ENCODE data around the gene LUM. TPM values are rescaled to one million over a fixed set of nuclear protein-coding genes. Genes with fewer than 3 reads are reported as not detected.

LUM gene
- total and polyA plus RNA-seq, 2 experiments from 2014 or later: 0.27 TPM; not detected in 1

DNA sequence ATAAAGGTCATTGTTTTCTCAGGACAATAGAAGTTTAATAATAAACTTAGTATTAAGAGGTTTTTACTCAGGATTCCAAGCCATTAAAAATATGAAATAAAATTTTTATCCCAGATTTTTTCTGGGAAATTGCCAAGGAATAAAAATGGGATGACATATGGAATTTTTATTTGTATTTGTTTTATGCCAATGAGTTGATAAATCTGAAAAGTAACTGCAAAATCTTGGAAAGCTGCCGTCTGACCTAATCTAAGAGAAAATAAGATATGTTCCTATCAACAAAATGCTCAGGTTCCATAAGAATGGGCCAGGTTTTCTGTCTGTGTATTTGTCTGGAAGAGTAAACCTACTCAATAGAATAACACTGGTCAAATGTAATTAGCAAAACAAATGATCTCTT, 31.3 kb downstream of the LUM start (continued):
- TF ChIP-seq, protein P1, sequence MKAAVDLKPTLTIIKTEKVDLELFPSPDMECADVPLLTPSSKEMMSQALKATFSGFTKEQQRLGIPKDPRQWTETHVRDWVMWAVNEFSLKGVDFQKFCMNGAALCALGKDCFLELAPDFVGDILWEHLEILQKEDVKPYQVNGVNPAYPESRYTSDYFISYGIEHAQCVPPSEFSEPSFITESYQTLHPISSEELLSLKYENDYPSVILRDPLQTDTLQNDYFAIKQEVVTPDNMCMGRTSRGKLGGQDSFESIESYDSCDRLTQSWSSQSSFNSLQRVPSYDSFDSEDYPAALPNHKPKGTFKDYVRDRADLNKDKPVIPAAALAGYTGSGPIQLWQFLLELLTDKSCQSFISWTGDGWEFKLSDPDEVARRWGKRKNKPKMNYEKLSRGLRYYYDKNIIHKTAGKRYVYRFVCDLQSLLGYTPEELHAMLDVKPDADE (IDR thresholded peaks at IDR 0.05): no peak

DNA sequence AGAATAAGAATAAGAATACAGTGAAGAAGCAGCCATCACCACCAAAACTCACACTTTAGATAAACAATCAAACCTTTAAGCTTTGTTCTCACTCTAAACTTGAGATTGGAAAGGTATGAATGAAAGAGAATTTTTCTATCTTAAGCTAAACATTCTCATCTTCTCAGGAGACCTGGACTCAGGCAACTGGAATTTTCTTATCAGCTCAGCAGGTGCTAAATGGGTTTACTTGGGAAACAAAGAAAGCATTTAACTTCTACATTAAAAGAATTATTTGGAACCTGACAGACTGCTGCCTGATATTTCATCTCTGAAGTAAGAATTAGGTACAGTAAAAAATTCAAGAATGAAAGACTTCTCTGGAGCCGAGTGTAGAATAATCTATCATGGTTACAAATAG, 32.8 kb downstream of the LUM start:
- no peaks in the 10 kb centered on the region for H3K79me2 ChIP-seq (replicated peaks; ENCODE audit: insufficient read depth)
- no peak overlapping the region for H2AFZ ChIP-seq
- H4K20me1 ChIP-seq (replicated peaks; ENCODE audit: insufficient read depth): no peaks in the 10 kb centered on the region
- H3K36me3 ChIP-seq (ENCODE audit: insufficient read depth): no peaks in the 10 kb centered on the region
- no peaks in the 10 kb centered on the region for H3F3A ChIP-seq (replicated peaks; ENCODE audit: low read depth)
- H3K9me2 ChIP-seq (ENCODE audit: insufficient read depth): 0 out of 2 replicates have a peak, but pooled peaks cover 6% of the 10 kb centered on the region
- DNase-seq (ENCODE audit: low spot score) (no peak), ATAC-seq (no peak)
- Mint-ChIP-seq H3K27ac (no peak overlapping the region), H3K4me3 (no peak overlapping the region), H3K27me3 (ENCODE audit: insufficient read depth, low read depth, poor library complexity) (no peaks in the 10 kb centered on the region), H3K9me3 (no peaks in the 10 kb centered on the region), H3K36me3 (ENCODE audit: low read depth) (no peaks in the 10 kb centered on the region), H3K4me1 (peaks cover 17% of the 10 kb centered on the region)
- H3K4me2 ChIP-seq: 0 out of 2 replicates have a peak overlapping the region, but pooled peaks have one; percentile 40
- TF ChIP-seq ZNF331 (CRISPR knock-in tag; IDR thresholded peaks at IDR 0.05; ENCODE audit: low read depth) (no peak), EZH2phosphoT487 (IDR thresholded peaks at IDR 0.05; ENCODE audit: unreplicated experiment) (no peak), CREB1 (CRISPR knock-in tag; IDR thresholded peaks at IDR 0.05; ENCODE audit: low read depth) (no peak), POLR2AphosphoS5 (IDR thresholded peaks at IDR 0.05; ENCODE audit: low read depth) (no peak), NANOG (IDR thresholded peaks at IDR 0.05; ENCODE audit: borderline replicate concordance) (no peak)
- TF ChIP-seq, protein P2, sequence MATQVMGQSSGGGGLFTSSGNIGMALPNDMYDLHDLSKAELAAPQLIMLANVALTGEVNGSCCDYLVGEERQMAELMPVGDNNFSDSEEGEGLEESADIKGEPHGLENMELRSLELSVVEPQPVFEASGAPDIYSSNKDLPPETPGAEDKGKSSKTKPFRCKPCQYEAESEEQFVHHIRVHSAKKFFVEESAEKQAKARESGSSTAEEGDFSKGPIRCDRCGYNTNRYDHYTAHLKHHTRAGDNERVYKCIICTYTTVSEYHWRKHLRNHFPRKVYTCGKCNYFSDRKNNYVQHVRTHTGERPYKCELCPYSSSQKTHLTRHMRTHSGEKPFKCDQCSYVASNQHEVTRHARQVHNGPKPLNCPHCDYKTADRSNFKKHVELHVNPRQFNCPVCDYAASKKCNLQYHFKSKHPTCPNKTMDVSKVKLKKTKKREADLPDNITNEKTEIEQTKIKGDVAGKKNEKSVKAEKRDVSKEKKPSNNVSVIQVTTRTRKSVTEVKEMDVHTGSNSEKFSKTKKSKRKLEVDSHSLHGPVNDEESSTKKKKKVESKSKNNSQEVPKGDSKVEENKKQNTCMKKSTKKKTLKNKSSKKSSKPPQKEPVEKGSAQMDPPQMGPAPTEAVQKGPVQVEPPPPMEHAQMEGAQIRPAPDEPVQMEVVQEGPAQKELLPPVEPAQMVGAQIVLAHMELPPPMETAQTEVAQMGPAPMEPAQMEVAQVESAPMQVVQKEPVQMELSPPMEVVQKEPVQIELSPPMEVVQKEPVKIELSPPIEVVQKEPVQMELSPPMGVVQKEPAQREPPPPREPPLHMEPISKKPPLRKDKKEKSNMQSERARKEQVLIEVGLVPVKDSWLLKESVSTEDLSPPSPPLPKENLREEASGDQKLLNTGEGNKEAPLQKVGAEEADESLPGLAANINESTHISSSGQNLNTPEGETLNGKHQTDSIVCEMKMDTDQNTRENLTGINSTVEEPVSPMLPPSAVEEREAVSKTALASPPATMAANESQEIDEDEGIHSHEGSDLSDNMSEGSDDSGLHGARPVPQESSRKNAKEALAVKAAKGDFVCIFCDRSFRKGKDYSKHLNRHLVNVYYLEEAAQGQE (IDR thresholded peaks at IDR 0.05; ENCODE audit: unreplicated experiment): no peak
- TF ChIP-seq, protein P1 (IDR thresholded peaks at IDR 0.05): no peak
- no peak overlapping the region for H3K4me3 ChIP-seq
- H3K27me3 ChIP-seq (ENCODE audit: insufficient read depth): no peaks in the 10 kb centered on the region
- H3K27ac ChIP-seq (ENCODE audit: low read depth): no peak overlapping the region
- H3K4me1 ChIP-seq (ENCODE audit: insufficient read depth): peaks cover 22% of the 10 kb centered on the region; the same call in 1 of the 2 replicates

Data from GM23338 (cell line).